Measurements from ENCODE around the gene LGALS7B. TPM values are rescaled to one million over a fixed set of nuclear protein-coding genes. Genes with fewer than 3 reads are reported as not detected.

Gene LGALS7B
- polyA plus RNA-seq, 1 donor from 2014 or later = not detected

GRCh38 chr19:38839816-38840582 lies 51.0 kb downstream of the LGALS7B start:
- Histone ChIP-seq H2AFZ (ENCODE audit: low read depth, low read length) (no peak overlapping the region), H3K4me3 (ENCODE audit: low read length) (no peak overlapping the region), H3K27me3 (ENCODE audit: insufficient read depth, low read depth, low read length) (no peaks in the 10 kb centered on the region), H3F3A (ENCODE audit: insufficient read depth, low read length, poor library complexity, severe bottlenecking) (no peaks in the 10 kb centered on the region), H3K27ac (ENCODE audit: low read length) (no peak overlapping the region), H3K4me2 (ENCODE audit: low read length) (no peak overlapping the region), H3K79me2 (replicated peaks; ENCODE audit: insufficient read depth, low read length) (no peaks in the 10 kb centered on the region), H3K9ac (ENCODE audit: low read length) (no peak overlapping the region), H3K9me3 (ENCODE audit: low read length) (no peaks in the 10 kb centered on the region), H4K20me1 (ENCODE audit: insufficient read depth) (peaks cover 3% of the 10 kb centered on the region), H3K36me3 (ENCODE audit: insufficient read depth, low read length) (peaks cover 3% of the 10 kb centered on the region), H3K9me2 (ENCODE audit: insufficient read depth, low read length) (no peaks in the 10 kb centered on the region)
- TF ChIP-seq MXI1 (conservative IDR thresholded peaks at IDR 0.05; ENCODE audit: poor library complexity, severe bottlenecking) (no peak), TAF1 (IDR thresholded peaks at IDR 0.05; ENCODE audit: low read depth) (no peak), POLR2AphosphoS5 (IDR thresholded peaks at IDR 0.05) (no peak), SMC3 (conservative IDR thresholded peaks at IDR 0.05; ENCODE audit: poor library complexity) (no peak), EP300 (conservative IDR thresholded peaks at IDR 0.05; ENCODE audit: poor library complexity, severe bottlenecking) (no peak), EZH2 (IDR thresholded peaks at IDR 0.05; ENCODE audit: borderline replicate concordance, insufficient read depth, low read length, poor library complexity, severe bottlenecking) (no peak), CTCF (IDR thresholded peaks at IDR 0.05; ENCODE audit: poor library complexity, severe bottlenecking) (no peak), RAD21 (conservative IDR thresholded peaks at IDR 0.05) (no peak)

DNA sequence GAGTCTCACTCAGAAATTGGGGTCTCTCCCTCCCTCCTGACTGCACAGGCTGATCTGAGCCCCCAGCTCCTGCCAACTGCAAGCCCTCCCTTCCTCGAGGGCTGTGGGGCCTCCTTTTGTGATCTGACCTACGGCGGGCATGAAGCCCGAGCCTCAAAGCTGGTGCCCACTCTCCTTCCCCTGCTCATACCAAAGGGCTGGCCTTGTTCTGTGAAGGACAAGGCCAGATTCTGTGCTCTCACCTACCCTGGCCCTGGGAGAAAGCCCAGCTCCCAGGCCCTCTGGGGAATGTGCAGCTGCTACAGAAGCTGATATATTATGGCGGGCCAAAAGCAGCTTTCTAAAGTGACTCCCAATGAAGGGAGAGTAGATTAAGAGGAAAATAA lies 51.6 kb downstream of the LGALS7B start:
- Histone ChIP-seq H3K9me2 (ENCODE audit: insufficient read depth, low read length) (no peaks in the 10 kb centered on the region), H3K4me2 (ENCODE audit: low read length) (no peak overlapping the region), H3K36me3 (ENCODE audit: insufficient read depth, low read length) (peaks cover 3% of the 10 kb centered on the region), H3K27me3 (ENCODE audit: insufficient read depth, low read depth, low read length) (no peaks in the 10 kb centered on the region), H3K9me3 (ENCODE audit: low read length) (no peaks in the 10 kb centered on the region), H2AFZ (ENCODE audit: low read depth, low read length) (no peak overlapping the region), H3K9ac (ENCODE audit: low read length) (no peak overlapping the region), H3K79me2 (replicated peaks; ENCODE audit: insufficient read depth, low read length) (peaks cover 6% of the 10 kb centered on the region), H3K27ac (ENCODE audit: low read length) (no peak overlapping the region), H3K4me3 (ENCODE audit: low read length) (no peak overlapping the region), H4K20me1 (ENCODE audit: insufficient read depth) (peaks cover 3% of the 10 kb centered on the region), H3F3A (ENCODE audit: insufficient read depth, low read length, poor library complexity, severe bottlenecking) (no peaks in the 10 kb centered on the region)
- no peak for TF ChIP-seq POLR2AphosphoS5 (IDR thresholded peaks at IDR 0.05)

Small RNA genes lying within 50 kb of the gene (small RNA-seq; reads per million reads assigned to genes)
- gene RNU6-140P = 0 to 0.16 (median 0.03) reads per million in 3 experiments

Other genes starting within 250 kb of the LGALS7B start
- 1.0 and 1.2 TPM in 2 replicates for gene MAP4K1, start 171.2 kb upstream of the LGALS7B start, polyA plus RNA-seq
- 419 and 462 TPM in 2 replicates for gene EIF3K, start 170.0 kb upstream of the LGALS7B start, polyA plus RNA-seq
- 54.0 and 54.1 TPM in 2 replicates for gene ACTN4, start 141.6 kb upstream of the LGALS7B start, polyA plus RNA-seq
- not detected in 2 replicates for gene CAPN12, start 44.7 kb upstream of the LGALS7B start, polyA plus RNA-seq
- not detected in 2 replicates for gene LGALS7, start 15.7 kb upstream of the LGALS7B start, polyA plus RNA-seq
- 1.2 and 1.3 TPM in 2 replicates for gene LGALS4, start 23.7 kb downstream of the LGALS7B start, polyA plus RNA-seq
- 38.4 and 42.2 TPM in 2 replicates for gene ECH1, start 42.6 kb downstream of the LGALS7B start, polyA plus RNA-seq
- gene HNRNPL, start 60.8 kb downstream of the LGALS7B start, polyA plus RNA-seq = 315 and 331 TPM in 2 replicates
- 0.66 and 0.77 TPM in 2 replicates for gene RINL, start 89.1 kb downstream of the LGALS7B start, polyA plus RNA-seq
- 102 and 117 TPM in 2 replicates for gene SIRT2, start 110.4 kb downstream of the LGALS7B start, polyA plus RNA-seq
- 11.9 and 21.4 TPM in 2 replicates for gene NFKBIB, start 110.8 kb downstream of the LGALS7B start, polyA plus RNA-seq
- gene CCER2, start 123.0 kb downstream of the LGALS7B start, polyA plus RNA-seq = 2.3 and 2.5 TPM in 2 replicates
- 14.6 and 19.4 TPM in 2 replicates for gene SARS2, start 141.6 kb downstream of the LGALS7B start, polyA plus RNA-seq
- 30.0 and 40.3 TPM in 2 replicates for gene MRPS12, start 141.7 kb downstream of the LGALS7B start, polyA plus RNA-seq
- gene FBXO17, start 186.5 kb downstream of the LGALS7B start, polyA plus RNA-seq = not detected in 2 replicates
- 2.7 and 6.2 TPM in 2 replicates for gene FBXO27, start 243.3 kb downstream of the LGALS7B start, polyA plus RNA-seq